GM12892 (cell line): ENCODE data around the gene ECE1.

Experiments used
- POLR2AphosphoS5 ChIP-seq: IDR thresholded peaks from 2 replicates; pipeline ENCODE4 v1.6.1; 2011; ENCODE audit warnings: low read depth, low read length, control low read depth
- TAF1 ChIP-seq: IDR thresholded peaks from 2 replicates; pipeline ENCODE4 v1.6.1; 2011; ENCODE audit warnings: low read depth, mild to moderate bottlenecking, control low read depth, low read length, borderline replicate concordance

DNA sequence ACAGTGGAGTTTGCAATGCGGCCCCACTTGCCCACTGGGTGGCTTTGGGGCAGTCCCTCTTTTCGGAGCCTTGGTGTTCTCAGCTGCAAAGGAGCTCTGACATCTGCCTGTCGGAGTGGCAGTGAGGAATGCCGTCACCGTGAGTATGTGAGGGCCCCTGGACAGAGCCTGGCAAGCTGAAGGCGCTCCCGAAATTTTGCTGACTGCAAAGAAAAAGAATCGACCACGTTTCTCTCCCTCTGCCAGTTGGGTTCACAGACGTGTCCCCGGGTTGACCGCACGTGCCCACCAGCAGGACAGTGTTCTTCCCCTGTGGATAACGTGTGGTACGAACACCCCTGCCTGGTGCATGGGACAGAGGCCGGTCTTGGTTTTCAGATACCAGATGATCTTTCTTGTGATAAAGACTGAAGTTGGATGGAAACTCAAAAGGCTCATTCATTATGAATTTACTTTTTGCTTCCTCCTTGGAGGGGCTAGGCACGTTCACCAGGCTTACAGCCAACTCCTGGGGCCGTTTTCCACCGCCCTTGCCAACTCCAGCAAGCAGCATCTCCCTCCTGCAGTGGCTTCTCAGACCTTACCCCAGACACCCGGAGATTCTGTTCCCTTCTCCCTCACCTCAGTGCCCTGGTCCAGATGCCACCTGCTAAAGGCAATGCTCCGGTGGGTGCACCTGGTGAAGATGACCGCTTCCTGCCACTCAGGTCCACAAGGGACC, 29.7 kb downstream of the ECE1 start:
- TF ChIP-seq POLR2AphosphoS5: no peak
- no peak for TF ChIP-seq TAF1
